Measurements from ENCODE around the gene ESRP2.

Gene ESRP2

DNA sequence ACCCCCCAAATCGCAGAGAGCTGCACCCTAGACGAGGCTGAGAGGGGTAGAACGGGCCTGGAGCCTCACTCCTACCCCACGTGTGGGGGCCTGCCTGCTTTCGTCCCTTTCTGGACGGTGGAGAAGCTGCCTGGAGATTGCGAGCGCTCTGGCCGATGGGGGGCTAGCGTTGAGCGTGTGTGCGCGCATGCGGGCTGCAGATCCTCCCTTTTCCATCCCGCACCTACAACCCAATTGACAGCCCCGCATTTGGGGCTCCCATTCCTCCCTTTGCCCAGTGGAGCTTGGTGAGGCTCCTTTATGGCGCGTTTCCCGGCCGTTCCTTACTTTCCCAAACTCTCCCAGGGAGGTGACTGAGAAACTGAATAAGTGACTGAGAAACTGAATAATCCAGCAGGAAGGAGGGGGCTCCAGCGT is 907 bp upstream of the ESRP2 start:
- peak; percentile 67 for DNase-seq

GRCh38 chr16:68236137-68236825 is 354 bp upstream of the ESRP2 start:
- peak; percentile 96 for DNase-seq

DNA sequence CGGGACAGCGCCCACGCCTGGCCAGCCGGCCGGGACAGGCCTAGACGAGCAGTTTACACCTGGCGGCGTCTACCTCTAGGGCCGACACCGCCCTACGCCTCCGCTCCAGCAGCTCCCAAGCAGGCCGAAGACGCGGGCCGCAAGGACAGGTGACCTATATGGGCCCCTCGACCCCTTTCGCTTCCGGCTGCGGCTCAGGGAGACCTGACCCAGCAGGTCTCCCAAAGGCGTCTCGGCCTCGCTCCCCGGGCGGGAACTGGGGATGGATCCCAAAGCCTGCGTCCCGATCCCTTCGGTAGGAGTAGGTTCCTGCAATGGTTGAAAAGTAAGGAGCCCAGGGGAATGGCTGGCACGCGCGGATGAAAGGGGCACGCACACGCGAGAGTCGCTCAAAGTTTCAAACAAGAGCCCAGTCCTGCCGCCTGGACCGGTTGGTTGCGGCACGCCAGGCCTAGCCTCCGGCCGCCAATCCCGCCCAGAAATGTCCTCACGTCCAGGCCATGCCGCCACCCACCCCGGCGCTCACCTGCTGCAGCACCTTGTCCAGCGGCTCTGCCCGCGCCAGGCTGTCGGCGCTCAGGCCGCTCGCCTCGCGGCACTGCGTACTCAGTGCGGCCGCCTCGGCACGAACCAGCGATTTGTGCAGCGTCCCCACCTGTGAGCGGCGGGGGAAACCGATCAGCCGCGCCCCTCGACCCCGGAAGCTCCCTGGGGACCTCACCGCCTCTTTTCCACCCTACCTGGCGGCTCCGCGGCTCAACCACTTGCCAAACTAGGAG is 630 bp downstream of the ESRP2 start:
- peak; percentile 78 for DNase-seq

DNA sequence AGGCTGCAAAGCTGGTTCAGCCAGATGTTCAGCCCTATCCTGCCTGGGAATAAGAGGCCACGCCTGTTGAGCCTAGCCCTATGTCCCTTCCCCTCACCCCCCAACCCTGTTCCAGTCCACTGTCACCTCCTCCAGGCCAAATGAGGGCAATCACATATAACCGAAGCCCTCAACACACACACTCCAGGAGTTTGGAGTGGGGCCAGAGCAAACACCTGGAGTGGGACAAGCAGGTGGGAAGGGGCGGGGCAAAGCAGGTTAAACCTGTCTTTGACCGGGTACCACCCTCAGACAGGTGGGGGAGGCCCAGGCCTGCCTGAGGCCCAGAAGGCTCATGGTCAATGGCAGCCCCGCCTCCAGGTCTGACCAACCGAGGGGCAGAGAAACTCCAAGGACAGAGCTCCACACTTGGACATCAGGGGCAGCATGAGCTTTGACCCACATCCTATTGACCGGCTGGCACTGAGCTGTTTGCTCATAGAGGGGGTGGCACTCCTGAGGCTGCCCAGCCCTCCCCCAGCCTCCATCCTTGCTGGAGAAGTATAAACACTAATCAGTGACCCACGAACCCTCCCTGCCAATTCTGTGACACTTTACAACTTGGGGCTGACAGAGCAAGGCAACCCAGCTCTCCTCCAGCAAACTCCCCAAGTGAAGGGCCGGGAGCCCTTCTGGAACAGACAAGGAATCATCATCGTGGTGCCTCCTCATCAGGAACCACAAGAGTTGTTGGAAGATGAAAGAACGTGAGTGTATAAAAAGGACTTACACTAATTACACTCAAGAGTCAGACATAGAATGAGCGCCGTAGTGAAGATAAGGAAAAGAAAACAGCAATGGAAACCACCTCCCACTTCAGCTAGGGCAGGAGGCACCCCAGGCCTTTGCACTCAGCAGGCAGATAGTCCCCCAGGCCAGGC is 1.5 kb downstream of the ESRP2 start:
- peak; percentile 99 for DNase-seq

DNA sequence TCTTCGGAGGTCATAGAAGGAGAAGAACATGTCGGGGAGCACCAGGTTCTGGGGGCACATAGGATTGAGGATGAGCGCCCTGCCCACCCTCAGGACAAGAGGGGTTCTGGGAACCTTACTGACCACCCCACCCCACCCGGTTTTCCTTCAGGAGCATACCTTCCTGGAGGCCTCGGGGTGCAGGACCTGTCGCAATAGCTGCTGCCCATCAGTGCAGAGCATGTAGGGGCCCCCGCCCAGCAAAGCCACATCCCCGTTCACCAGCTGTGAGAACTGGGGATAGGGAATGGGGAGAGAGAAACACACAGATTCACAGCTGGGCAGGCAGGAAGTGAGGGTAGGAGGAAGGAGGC is 2.1 kb downstream of the ESRP2 start:
- peak; percentile 36 for DNase-seq

DNA sequence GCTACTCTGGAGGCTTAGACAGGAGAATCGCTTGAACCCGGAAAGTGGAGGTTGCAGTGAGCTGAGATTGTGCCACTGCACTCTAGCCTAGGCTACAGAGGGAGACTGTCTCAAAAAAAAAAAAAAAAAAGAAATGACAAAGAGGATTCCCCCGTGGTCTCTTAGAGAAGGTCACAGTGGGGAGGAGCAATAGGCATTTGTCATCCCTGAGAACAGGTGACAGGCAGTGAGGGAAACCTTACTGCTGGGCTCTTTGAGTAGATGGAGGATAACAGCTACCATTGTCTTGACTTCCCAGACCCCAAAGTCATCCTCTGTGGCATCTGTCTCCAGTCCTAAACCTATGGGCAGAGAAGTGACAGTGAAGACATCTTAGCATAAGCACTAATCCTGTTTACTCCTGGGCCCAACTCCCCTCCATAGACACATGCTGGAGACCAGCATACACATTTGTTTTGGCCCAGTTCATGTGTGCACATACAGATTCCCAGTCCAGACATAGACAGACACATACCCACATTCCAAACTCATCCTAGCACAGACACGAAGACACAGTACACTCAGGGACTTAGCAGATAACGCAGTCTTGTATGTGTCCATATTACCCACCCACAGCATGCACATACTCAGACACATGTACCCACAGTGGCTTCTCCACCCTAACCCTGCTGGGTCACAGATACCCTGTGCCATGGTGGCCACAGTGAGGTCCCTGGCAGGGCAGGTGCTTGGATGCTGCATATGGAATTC is 2.7 kb downstream of the ESRP2 start:
- DNase-seq = peak; percentile 37

DNA sequence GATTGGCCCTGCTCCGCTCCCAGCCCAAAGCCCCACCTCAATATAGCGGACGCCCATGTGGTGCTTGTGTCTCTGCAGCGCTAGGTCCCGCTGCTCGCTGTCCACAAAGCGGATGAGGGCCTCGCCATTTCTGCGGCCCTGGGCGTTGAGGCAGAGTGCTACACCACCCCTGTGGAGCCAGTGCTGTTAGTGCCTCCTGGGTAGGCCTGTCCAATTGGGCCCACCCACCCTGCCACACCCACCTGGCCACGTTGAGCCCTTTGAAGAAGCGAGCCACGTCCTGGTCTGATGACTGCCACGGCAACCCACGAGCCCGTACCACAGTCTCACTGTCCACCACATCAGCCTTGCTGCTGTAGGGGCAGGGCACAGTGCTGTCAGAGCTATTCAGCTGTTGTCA is 3.6 kb downstream of the ESRP2 start:
- no peak for DNase-seq

GRCh38 chr16:68231384-68232136 is 4.4 kb downstream of the ESRP2 start:
- no peak for DNase-seq

DNA sequence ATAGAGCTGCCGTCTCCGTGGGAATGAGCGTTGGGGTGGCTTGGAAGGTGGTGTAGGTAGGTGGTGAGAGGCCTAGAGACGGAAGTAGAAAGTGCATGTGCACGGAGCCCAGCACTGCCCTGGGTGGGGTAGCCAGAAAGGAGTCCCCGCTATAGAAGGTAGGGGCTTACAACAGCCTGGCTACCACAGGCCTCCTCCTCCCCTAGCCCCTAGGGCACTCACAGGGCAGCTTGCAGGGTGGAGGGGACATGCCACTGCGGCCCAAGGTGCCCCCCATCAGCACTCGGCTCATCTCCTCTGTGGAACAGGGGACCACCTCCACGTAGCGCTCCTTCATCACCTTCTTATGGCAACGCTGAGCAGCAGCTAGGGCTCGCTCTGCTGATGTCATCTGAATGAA is 5.0 kb downstream of the ESRP2 start:
- DNase-seq = no peak

- DNase-seq = no peak
Observed at GRCh38 chr16:68230176-68230571, 5.8 kb downstream of the ESRP2 start.

DNA sequence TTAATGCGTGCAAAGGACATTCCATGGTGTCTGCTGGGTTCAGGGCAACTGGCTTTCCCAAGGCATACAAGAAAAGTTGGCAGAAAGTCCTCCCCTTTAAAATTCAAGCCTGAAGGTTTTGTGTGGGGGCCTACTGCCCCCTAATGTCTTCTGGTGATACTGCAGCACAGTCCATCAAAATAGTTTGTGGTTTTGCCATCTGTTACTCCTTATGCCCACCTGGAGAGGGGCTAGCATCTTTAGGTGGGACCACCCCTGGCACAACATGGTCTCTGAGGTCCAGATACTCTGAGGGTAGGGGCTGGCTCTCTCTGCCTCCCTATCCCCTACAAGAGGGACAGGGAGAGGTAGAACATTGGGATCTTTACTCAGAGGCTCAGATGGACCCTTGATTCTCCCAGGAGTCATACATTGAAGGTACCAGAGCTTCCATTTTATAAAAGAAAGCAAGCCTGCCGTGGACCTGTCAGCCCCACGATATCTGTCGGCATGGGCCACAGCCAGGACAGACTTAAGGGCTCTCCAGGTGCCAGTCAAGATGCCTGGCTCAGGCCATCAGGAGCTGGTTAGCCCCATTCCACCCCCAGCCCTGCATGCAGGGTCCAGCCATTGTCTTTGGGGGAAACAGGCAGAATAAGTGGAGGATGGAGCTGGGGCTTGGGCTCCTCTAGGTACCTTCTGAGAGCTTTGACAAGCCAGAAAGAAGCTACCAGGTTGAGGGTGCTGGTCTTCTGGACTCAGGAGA is 6.3 kb downstream of the ESRP2 start:
- DNase-seq = peak; percentile 62

DNA sequence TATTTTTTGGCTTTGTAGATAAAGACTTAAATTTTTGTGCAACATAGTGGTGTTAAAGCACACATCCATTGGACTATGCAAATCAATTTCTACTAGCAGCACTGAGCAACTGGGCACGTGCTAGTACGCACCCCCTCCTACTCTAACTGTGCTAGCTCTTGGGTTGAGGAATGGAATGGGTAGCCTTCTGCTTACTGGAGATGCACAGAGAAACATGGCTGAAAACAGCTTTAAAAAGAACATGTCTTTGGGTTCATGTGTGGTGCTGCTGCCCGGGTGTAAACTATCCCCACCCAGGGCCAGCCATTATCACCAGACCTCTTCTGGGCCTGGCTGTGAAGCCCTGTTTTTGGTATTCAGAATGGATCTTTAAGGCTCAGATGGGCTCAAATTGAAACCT is 7.3 kb downstream of the ESRP2 start:
- no peak for DNase-seq

GRCh38 chr16:68227850-68228553 is 7.9 kb downstream of the ESRP2 start:
- peak; percentile 52 for DNase-seq

- DNase-seq = peak; percentile 71
Observed at GRCh38 chr16:68227183-68227793, 8.6 kb downstream of the ESRP2 start.

GRCh38 chr16:68226116-68226515 is 9.8 kb downstream of the ESRP2 start:
- DNase-seq = no peak

- DNase-seq = no peak
Observed at GRCh38 chr16:68223072-68223471, 12.9 kb downstream of the ESRP2 start.

DNA sequence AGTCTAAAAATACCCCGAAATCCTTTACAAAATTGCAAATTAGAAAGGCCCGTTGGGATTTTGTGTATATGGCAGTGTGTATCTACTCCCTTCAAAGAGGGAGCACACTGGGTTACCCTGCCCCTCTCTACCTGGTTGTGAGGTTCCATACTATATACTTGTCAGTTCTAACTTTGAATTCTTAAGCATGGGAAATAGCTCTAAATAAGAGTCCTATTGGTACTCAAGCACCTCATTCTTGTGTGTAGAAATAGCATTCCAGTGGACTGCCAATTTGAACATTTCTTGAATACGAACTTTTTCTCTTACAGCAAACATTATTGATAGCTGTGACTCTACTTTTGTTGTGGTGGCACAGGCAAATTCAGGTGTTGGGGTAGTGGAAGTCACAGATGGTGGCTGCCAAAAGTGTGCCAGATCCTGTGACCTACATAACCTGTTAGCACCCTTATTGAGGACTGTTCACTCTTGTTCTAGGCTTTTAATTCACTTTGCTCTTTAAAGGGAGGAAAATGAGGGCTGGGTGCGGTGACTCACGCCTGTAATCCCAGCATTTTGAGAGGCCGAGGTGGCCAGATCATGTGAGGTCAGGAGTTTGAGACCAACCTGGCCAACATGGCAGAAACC is 16.1 kb downstream of the ESRP2 start:
- no peak for DNase-seq

DNA sequence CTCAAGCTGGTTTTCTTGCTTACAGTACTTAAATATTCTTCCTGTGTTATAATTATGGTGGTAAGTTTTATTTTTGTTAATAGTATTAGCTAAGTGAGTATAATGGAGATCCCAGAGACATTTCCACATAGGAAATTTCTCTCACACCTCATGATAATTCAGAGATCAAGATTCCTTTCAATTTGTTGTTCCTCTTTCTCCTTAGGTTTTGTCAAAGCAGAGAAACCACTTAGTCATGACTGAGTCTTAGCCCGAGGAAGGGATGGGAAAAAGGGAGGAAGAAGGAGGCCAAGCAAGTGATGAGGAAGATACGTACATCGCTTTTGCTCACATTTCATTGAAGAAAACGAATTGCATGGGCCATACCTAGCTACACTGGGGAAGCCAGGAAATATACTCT is 18.4 kb downstream of the ESRP2 start:
- DNase-seq = no peak

DNA sequence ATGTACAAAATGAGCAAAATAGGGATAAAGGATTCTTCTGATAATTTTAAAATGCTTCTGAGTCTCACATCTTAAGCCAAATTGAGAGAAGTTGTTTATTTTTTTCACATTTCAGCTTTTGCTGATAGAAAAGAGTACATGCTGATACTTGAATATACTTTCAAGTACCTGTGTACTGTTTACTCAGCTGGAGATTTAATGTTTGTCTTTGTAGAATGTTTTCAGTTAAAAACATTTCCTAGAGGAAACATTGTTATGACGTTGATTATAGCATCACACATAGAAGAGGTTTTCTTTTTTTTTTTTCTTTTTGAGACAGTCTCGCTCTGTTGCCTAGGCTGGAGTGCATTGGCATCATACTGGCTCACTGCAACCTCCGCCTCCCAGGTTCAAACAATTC is 19.7 kb downstream of the ESRP2 start:
- peak; percentile 67 for DNase-seq

DNA sequence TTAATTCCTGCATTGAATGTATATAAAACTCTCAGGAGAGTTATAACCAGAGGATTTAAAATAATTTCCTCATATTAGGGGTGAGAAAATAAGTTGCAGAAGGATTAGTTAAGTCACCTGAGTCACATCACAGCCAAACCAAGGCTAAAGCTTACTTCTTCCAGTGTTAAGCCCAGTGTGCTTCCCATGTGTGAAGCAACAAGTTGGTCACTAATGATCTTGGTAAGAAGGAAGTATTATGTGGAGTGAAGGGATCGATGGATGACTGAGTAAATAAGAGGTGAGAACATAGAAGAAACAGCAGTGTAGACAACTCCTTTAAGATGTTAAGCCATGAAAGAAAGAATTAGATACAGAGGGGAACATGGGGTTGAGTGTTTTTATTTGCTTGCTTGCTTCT is 20.6 kb downstream of the ESRP2 start:
- DNase-seq = peak; percentile 19

Data from DMS53 (cell line).